GM18499 (cell line): ENCODE results near the gene SNX10.

Experiments used
- ATAC-seq: cut with Tn5 transposase; IDR thresholded peaks from one replicate; pipeline ENCODE4 v1.9.1; 2021; ENCODE audit warnings: moderate number of reproducible peaks; ENCODE audit not compliant: insufficient read depth, unreplicated experiment

The SNX10 gene

DNA sequence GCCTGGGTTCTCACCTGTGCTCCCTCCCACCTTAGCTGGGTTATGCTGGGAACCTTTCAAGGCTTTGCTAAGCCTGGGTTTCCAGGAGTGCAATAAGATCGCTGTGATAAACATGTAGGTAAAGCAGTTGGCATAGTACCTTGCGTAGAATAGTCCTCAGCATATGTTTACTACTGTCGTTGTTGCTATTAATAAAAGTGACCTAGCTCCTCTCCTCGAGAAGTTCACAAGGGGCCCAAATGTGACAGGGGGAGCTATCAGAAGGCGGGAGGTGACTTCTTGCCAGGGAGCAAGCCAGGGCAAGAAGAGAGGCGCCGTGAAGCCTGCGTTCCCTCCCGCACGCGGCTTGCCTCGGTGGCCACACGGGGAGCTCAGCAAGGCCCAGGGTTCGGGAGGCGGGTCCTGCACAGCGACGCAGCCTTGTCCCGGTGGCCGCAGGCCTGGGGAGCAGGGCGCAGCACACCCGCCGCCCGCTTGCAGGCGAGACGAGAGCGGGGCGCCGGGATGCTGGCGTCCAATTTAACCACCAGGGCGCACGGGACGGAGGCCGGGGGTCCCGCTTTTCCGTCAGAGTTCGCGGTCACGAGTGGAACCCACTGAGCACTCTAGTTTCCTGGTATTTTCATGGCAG lies 106.2 kb downstream of the SNX10 start:
- ATAC-seq = no peak

DNA sequence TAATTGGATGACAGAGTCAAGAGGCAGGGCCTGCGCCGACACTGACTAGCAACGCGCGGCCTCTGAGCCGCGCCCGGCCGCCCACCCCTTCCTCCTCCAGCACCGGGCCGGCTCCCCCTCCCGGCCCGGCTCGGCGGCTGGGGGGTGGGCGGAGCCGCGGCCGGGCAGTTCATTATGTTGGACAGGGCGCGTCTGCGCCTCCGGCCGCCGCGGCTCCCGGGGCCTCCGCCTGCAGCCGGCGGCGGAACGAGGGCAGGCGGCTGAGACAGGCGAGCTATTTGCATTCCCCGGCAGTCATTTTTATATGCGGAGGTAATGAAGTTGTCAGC lies 106.7 kb downstream of the SNX10 start:
- no peak for ATAC-seq

DNA sequence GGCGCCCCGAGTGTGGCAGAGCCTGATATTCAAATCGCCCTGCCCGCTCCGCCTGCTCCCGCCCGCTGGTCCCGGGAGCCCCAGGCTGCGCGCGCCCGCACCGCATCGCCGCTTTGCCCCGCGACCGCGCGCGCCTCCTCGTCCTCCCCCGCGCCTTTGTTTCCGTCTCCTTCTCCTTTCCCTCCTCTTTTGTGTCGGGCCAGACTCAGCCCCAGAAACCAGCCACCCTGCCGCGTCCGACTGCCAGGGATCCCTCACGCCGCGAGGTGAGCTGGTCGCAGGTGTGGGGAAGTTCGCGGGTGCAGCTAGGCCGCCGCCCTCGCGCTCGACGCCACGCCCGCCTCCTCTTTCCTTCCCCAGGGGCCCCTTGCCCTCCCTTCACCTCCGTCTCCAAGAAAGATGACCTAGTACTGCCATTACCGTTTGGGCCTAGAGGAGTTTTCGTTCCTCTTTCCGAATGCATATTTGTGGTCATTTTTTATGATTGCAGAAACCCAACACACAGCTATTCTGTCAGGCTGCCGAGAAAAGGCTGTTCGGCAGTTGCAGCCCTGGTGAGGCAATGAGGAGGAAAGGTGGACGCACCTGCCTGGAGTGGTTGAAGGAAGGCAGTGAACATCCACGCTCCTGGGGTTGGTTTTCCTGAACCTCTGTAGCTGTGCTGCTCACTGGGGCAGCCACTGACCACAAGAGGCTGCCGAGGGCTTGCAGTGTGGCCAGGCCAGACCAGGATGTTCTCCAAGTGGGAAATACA lies 107.3 kb downstream of the SNX10 start:
- ATAC-seq = peak; percentile 75

DNA sequence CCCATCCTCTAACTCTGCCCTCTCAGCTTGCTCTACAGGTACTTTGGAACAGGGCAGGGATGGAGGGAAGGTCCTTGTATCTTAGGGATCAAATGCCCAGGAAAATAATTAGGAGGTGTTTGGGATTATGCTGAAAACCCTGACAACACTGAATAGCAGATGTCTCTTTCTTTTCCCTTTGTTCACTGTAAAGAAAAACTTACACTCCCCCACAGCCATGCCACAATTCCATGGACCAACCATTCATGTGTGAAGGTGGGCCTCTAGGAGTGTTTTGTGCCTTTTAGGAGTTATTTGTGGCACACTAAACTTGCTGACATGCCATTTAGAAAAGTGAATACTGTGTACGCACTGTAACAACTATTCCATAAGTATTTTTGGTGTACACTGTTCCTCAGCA lies 108.1 kb downstream of the SNX10 start:
- ATAC-seq = no peak

DNA sequence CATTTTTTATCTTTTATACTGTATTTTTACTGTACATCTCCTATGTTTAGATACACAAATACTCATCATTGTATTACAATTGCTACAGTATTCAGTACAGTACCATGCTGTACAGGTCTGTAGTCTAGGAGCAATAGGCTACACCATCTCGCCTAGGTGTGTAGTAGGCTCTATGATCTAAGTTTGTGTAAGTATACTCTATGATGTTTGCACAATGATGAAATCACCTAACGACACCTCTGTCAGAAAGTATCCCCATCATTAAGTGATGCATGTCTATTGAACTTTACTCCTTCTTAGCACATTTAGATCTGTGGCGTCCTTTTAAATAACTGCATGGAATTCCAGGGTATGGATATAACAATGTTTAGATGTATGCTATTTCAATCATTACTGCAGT lies 112.0 kb downstream of the SNX10 start:
- ATAC-seq = no peak

DNA sequence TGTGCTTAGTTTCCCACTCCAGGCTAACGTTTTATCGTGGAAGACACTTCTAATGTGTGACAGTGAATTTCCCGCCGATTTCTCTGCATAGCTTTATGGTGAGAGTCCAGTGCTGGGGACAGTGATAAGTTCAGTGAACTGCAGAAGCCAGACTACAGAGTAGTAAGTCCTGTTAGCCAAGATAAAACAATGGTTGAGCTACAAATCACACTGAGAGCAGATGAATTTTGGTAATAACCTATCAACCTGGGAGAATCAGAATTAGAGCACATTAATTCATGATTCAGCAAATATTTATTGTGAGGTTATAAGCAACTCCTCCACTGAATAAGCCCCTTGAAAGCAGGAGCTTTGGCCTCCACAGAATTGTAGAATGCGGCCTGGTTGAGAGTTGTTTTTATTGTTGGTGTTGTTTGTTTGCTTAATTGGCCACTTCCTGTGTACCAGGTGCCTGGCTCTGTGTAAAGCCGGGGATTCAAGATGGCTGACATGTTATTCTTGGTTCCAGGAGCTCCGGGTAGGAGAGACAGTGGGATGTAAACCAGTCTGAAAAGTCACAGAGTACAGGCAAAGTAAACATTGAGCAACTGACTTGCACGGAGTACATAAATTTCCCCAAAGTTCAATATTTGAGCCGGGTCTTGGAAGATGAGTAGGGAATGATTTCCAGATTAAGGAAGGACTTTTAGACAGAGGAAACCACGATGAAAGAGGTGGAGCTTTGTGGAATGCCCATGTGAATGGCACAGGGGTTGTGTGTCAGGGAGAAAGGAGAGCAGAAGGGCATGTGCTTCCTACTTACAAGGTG lies 112.7 kb downstream of the SNX10 start:
- no peak for ATAC-seq

DNA sequence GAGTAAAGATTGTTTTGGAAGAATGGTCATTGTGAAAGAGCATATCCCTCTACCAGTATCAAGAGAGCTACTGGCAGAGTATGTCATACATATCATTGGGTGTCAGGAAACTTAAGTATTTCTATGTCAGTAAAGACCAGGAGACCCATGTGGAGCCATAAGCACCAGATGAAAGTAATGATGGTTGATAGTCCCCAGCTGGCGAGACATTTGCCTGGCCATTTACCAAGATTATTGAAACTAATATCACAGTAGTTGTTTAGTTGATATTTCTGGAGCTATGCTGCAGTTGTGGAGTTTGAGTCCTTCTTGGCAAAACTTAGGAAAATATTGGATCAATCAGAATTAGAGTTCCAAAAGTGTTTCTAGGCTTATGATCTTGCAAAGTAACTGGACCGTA lies 114.8 kb downstream of the SNX10 start:
- no peak for ATAC-seq

DNA sequence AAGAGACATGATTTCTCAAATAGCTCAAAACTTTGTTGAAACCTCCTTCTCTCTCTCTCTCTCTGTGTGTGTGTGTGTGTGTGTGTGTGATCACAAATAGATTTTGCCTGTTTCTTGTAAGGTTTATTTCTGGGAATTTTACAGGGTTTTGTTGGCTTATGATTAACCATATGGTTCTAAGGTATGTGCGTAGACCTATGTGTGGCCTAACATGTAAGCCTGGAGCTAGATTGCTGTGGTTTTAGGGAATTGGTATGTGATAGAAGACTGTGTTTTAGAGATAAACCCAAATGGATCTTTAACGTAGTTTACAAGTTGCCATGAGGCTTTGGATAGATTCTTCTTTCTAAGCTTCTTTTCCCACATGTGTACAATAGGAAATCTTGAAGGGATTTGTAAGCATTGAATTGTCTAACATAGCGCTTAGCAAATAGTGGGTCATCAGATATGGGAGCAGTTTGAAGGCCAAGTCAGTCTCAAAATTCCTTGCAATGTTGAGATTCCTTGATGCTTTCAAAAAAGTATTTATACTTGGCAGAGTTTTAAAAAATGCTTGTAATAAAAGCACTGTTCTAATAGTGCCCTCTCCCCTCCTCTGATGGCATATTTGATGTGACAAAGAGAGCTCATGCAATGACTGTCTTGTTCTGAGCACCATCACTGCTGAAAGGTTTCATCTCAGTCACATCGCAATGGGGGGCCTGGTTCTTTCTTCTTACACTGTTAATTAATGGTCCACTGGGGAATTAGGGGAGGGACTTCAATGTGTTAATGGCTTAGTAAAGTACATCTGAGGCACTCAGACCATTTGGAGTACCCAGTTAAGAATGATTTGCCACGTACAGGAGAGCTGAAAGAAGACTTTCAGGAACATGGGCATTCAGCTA lies 118.2 kb downstream of the SNX10 start:
- ATAC-seq = no peak

DNA sequence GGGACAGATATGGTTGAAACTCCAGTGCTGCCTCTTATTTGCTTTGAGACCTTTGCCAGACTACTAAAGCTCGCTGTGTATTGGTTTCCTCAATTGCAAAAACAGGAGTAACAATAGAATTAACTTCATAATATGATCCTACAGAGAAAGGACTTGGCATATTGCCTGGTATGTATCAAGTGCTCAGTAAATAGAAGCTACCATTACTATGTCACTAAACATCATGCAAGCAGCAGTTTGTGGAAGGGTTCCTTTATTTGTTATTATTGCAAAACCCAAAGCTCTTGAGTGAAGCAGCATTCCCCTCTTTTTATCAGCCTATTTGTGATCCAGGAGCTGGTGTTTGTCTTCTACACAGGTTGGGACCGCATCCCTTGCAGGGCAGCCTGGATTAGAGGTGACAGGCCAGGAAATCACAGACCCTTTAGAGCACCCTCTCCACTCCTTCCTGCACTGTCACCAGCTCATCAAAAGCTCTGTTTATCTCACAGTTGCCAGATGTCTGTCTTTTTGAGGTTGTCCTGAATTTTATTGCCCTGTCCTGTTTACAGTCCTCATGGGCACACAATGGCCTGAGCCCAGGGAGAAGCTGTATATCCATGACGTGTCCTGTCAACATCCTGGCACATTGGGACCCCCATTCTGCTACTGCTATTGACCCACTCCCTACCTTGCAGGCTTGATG lies 121.5 kb downstream of the SNX10 start:
- ATAC-seq = no peak

DNA sequence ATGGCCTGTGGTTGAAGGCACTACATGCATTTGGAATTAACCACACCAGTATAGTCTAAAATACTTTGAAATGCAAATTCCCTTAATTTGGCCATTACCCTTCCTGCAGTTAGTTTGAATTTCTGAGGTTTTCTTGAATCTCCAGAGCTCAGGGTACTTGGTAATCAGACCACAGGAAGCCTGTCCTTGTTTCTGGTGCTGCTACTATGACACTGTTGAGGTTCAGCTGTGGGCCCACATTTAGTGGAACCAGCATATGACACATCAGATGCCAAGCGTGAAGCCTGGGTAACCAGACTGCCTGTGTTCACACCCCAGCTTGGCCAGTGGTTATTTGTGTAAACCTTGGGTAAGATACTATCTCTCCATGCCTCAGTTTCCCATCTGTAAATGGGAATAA lies 124.3 kb downstream of the SNX10 start:
- no peak for ATAC-seq

DNA sequence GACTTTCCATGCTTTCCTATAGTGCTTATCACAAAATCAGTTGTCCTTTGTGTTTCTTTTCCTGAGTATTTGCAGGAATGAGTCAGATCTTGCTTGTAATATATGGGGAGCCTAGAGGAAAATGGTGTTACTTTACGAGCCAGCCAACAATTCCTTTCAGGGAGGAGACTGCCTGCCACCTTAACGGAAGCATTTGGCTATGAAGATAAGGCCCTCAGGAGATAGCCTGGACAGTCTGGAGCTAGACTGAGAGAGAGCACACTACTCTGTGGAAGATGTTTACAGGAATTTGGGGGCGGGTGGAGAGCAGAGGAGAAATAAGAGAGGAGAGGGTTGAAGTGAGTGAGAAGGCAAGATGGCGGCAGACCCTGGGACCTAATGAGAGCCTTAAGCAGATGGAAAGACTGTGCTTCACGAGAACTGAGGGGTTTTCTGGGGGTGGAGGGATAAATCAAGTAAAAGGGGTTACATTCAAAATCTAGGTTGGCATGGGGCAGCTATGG lies 126.3 kb downstream of the SNX10 start:
- ATAC-seq = no peak

DNA sequence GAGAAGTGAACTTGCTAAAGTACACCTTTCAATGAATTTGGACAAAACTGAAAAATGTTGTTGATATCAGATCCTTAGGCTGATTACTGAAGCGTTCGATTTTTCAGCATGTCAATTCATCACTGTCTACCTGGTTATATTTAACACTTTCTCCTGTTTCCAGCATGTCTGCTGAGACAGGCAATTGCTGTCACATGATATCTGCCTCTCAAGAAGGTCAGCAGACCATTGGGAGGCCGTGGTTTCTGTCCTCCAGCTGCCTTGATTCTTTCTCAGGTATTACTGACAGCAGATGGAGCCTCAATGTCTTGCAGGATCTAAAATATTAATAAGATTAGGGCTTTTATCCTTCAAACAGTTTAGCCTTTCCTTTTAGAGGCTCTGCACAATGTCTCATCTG lies 127.5 kb downstream of the SNX10 start:
- no peak for ATAC-seq

DNA sequence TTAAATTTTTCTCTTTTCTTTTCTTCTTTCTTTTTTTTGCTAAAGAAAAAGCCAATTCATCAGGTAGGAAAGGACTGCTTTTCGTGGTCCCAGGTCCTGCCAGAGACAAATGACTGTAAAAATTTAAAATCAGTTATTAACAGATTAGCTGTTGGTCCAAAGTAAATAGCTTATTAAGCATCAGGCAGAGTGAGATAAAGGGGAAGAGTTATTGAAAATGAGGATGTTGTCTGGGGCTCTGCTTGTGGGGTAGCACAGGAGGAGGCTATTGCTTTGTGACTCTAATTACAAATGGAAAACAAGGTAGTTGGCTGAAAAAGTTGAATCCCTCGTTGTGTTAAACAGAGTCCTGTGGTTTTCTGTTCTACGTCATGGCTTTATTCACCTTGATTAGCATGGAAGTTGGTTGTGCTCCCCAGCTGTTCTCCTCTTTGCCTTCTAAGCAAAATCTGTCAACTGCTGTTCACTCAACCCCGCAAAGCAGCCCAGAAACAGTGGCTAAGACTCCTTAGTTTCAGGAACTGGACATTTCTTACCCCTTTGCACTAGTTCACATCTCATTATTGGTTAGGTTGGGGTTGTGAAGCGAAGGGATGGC lies 128.9 kb downstream of the SNX10 start:
- ATAC-seq = no peak

DNA sequence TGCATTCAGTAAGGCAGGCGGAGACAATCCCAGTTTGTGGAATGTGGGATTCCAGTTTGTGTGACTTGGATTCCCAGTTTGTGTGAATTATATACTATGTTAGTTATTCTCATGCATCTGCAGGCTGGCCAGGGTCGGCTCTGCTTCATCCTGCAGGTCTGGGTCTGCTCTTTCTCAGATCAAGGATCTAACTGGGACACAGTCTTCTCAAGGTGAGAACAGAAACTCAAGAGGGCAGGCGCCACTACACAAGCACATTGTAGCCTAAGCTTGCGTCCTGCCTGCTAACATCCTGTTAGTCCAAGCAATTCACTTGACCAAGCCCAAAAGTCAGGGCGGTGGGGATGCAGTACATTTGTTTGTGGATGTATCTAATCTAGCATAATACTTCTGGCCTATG lies 131.1 kb downstream of the SNX10 start:
- ATAC-seq = no peak

DNA sequence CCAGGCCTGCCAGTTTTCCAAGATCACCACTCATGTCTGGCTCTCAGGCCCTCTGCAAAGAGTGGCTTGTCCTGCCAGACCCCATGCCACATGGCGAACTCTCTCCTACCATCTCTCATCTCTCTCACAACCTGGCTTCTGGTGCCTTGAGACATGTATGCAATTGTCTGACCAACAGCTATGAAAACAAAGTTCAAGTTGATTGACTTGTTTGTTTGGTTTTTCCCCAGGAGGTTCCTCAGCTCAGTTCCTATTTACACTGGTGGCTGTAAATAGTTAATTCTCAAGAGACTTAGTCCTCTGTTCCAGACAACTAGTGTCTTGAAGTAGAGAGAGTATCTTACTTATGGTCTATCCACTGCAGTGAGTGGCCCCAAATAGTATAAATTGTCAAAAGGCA lies 131.8 kb downstream of the SNX10 start:
- no peak for ATAC-seq
